ENCODE results near the gene ARHGAP27.

Gene ARHGAP27

GRCh38 chr17:45355087-45355486 is 77.6 kb downstream of the ARHGAP27 start (continued):
- TF ChIP-seq, protein P1, sequence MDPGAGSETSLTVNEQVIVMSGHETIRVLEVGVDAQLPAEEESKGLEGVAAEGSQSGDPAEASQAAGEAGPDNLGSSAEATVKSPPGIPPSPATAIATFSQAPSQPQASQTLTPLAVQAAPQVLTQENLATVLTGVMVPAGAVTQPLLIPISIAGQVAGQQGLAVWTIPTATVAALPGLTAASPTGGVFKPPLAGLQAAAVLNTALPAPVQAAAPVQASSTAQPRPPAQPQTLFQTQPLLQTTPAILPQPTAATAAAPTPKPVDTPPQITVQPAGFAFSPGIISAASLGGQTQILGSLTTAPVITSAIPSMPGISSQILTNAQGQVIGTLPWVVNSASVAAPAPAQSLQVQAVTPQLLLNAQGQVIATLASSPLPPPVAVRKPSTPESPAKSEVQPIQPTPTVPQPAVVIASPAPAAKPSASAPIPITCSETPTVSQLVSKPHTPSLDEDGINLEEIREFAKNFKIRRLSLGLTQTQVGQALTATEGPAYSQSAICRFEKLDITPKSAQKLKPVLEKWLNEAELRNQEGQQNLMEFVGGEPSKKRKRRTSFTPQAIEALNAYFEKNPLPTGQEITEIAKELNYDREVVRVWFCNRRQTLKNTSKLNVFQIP (CRISPR knock-in tag; IDR thresholded peaks at IDR 0.05; ENCODE audit: borderline replicate concordance, low read depth), result no peak
- TF ChIP-seq CSDC2 (CRISPR knock-in tag; IDR thresholded peaks at IDR 0.05), result no peak
- no peak for TF ChIP-seq ZFP30 (CRISPR knock-in tag; IDR thresholded peaks at IDR 0.05)
- TF ChIP-seq, protein P2, sequence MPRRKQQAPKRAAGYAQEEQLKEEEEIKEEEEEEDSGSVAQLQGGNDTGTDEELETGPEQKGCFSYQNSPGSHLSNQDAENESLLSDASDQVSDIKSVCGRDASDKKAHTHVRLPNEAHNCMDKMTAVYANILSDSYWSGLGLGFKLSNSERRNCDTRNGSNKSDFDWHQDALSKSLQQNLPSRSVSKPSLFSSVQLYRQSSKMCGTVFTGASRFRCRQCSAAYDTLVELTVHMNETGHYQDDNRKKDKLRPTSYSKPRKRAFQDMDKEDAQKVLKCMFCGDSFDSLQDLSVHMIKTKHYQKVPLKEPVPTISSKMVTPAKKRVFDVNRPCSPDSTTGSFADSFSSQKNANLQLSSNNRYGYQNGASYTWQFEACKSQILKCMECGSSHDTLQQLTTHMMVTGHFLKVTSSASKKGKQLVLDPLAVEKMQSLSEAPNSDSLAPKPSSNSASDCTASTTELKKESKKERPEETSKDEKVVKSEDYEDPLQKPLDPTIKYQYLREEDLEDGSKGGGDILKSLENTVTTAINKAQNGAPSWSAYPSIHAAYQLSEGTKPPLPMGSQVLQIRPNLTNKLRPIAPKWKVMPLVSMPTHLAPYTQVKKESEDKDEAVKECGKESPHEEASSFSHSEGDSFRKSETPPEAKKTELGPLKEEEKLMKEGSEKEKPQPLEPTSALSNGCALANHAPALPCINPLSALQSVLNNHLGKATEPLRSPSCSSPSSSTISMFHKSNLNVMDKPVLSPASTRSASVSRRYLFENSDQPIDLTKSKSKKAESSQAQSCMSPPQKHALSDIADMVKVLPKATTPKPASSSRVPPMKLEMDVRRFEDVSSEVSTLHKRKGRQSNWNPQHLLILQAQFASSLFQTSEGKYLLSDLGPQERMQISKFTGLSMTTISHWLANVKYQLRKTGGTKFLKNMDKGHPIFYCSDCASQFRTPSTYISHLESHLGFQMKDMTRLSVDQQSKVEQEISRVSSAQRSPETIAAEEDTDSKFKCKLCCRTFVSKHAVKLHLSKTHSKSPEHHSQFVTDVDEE (CRISPR knock-in tag; IDR thresholded peaks at IDR 0.05), result no peak
- TF ChIP-seq RARB (CRISPR knock-in tag; IDR thresholded peaks at IDR 0.05), result no peak
- TF ChIP-seq ZNF565 (CRISPR knock-in tag; conservative IDR thresholded peaks at IDR 0.05; ENCODE audit: low read depth), result no peak

DNA sequence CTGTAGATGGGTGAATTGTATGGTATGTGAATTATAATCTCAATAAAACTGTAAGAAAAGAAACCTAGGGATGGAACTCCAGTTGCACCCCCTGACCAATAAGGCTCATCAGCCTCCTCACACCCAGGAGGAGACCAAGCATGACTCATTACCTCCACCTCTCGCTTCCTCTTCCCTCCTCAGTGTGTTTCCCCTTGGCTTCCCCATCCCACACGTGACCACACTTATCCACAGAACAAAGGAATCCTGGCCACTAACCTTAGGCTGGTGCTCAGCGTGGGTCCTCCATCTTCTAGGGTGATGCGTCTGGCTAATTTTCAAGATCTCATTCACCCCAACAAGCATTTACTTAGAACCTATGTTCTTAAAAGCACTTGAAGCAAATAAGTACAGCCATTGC is 79.6 kb downstream of the ARHGAP27 start:
- no peak for ATAC-seq
- TF ChIP-seq RARB (CRISPR knock-in tag; IDR thresholded peaks at IDR 0.05) (no peak), ESRRG (CRISPR knock-in tag; IDR thresholded peaks at IDR 0.05) (no peak), ZNF565 (CRISPR knock-in tag; conservative IDR thresholded peaks at IDR 0.05; ENCODE audit: low read depth) (no peak), ARNTL (CRISPR knock-in tag; IDR thresholded peaks at IDR 0.05; ENCODE audit: borderline replicate concordance, low read depth) (no peak), CSRNP3 (CRISPR knock-in tag; IDR thresholded peaks at IDR 0.05) (no peak)
- TF ChIP-seq, protein P2 (CRISPR knock-in tag; IDR thresholded peaks at IDR 0.05), result no peak

- no peak for ATAC-seq
- no peak for TF ChIP-seq PPARA (CRISPR knock-in tag; IDR thresholded peaks at IDR 0.05; ENCODE audit: borderline replicate concordance)
- no peak for TF ChIP-seq ZFP30 (CRISPR knock-in tag; IDR thresholded peaks at IDR 0.05)
- no peak for TF ChIP-seq PATZ1 (CRISPR knock-in tag; IDR thresholded peaks at IDR 0.05; ENCODE audit: borderline replicate concordance)
- TF ChIP-seq, protein P1 (CRISPR knock-in tag; IDR thresholded peaks at IDR 0.05; ENCODE audit: borderline replicate concordance, low read depth), result no peak
- no peak for TF ChIP-seq TCF4 (CRISPR knock-in tag; IDR thresholded peaks at IDR 0.05; ENCODE audit: borderline replicate concordance)
These were observed 80.8 kb downstream of the ARHGAP27 start for GRCh38 chr17:45351831-45352230.

GRCh38 chr17:45347444-45347843 is 85.2 kb downstream of the ARHGAP27 start:
- ATAC-seq, result no peak

More at GRCh38 chr17:45347444-45347843, 85.2 kb downstream of the ARHGAP27 start:
- TF ChIP-seq CREB5 (CRISPR knock-in tag; IDR thresholded peaks at IDR 0.05; ENCODE audit: low read depth), result no peak
- TF ChIP-seq TOX (CRISPR knock-in tag; IDR thresholded peaks at IDR 0.05; ENCODE audit: borderline replicate concordance), result no peak
